Smooth muscle cell of the coronary artery (primary cell): ENCODE measurements around the gene STXBP5. TPM values are rescaled to one million over a fixed set of nuclear protein-coding genes. Genes with fewer than 3 reads are reported as not detected.

Experiments
- total RNA-seq: library from RNA; depleted of rRNA; stranded (reverse); fragments of >200 nt; gene quantifications from 2 replicates; pipeline ENCODE4 v1.2.3, GENCODE V29; 2014; ENCODE audit warnings: low replicate concordance

Gene STXBP5
- 24.8 and 61.4 TPM in 2 replicates for total RNA-seq

GRCh38 chr6:147204060-147204785, at the start of gene STXBP5:
Gene STXBP5 (plus strand): TSS chr6:147204417. CDS start chr6:147204533, 116 bp downstream.

